ENCODE data around the gene EXD3. TPM values are rescaled to one million over a fixed set of nuclear protein-coding genes. Genes with fewer than 3 reads are reported as not detected.

Gene EXD3
- total and polyA plus RNA-seq, 9 of the 15 experiments (the other 6 are each of a cell fraction or from before 2014, with no cell fraction given), result 0.29 to 12.5 (median 3.9) TPM

DNA sequence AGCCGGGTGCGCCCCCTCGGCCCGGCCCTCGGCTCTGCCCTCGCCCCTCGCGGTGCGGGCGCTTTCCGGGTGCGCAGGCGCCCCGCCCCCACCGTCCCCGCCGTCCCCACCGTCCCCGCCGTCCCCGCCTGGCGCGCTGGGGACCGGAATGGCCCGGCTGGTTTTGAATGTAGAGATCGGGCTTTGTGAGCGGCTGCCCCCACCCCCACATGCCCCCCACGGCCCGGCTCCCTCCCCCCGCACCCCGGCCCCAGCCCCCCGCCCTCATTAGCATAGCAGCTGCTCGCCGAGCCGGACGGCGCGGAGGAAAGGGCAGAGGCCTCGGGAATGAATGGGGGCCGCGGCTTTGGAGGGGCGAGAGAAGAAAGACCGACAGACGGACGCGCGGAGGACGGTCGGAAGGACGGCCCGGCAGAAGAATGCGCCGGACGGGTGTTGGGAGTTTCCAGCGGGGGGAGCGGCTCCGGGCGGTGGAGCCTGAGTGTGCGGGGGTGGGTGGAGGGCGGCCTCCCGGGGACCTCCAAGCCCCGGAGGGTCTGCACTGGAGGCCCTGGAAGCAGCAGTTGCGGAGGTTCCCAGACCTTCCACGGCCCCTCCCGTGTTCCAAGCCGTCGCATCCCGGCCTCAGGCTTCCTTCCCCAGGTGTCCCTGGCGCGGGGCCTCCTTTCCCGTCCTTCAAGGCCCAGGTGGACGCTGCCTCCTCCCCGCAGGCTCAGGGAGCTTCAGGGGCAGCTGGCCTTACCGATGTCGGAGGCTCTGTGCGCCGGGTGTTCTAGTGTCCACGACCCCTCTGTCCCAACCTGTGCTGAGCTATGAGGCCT lies 126.9 kb downstream of the EXD3 start (continued):
- TF ChIP-seq, protein P1, sequence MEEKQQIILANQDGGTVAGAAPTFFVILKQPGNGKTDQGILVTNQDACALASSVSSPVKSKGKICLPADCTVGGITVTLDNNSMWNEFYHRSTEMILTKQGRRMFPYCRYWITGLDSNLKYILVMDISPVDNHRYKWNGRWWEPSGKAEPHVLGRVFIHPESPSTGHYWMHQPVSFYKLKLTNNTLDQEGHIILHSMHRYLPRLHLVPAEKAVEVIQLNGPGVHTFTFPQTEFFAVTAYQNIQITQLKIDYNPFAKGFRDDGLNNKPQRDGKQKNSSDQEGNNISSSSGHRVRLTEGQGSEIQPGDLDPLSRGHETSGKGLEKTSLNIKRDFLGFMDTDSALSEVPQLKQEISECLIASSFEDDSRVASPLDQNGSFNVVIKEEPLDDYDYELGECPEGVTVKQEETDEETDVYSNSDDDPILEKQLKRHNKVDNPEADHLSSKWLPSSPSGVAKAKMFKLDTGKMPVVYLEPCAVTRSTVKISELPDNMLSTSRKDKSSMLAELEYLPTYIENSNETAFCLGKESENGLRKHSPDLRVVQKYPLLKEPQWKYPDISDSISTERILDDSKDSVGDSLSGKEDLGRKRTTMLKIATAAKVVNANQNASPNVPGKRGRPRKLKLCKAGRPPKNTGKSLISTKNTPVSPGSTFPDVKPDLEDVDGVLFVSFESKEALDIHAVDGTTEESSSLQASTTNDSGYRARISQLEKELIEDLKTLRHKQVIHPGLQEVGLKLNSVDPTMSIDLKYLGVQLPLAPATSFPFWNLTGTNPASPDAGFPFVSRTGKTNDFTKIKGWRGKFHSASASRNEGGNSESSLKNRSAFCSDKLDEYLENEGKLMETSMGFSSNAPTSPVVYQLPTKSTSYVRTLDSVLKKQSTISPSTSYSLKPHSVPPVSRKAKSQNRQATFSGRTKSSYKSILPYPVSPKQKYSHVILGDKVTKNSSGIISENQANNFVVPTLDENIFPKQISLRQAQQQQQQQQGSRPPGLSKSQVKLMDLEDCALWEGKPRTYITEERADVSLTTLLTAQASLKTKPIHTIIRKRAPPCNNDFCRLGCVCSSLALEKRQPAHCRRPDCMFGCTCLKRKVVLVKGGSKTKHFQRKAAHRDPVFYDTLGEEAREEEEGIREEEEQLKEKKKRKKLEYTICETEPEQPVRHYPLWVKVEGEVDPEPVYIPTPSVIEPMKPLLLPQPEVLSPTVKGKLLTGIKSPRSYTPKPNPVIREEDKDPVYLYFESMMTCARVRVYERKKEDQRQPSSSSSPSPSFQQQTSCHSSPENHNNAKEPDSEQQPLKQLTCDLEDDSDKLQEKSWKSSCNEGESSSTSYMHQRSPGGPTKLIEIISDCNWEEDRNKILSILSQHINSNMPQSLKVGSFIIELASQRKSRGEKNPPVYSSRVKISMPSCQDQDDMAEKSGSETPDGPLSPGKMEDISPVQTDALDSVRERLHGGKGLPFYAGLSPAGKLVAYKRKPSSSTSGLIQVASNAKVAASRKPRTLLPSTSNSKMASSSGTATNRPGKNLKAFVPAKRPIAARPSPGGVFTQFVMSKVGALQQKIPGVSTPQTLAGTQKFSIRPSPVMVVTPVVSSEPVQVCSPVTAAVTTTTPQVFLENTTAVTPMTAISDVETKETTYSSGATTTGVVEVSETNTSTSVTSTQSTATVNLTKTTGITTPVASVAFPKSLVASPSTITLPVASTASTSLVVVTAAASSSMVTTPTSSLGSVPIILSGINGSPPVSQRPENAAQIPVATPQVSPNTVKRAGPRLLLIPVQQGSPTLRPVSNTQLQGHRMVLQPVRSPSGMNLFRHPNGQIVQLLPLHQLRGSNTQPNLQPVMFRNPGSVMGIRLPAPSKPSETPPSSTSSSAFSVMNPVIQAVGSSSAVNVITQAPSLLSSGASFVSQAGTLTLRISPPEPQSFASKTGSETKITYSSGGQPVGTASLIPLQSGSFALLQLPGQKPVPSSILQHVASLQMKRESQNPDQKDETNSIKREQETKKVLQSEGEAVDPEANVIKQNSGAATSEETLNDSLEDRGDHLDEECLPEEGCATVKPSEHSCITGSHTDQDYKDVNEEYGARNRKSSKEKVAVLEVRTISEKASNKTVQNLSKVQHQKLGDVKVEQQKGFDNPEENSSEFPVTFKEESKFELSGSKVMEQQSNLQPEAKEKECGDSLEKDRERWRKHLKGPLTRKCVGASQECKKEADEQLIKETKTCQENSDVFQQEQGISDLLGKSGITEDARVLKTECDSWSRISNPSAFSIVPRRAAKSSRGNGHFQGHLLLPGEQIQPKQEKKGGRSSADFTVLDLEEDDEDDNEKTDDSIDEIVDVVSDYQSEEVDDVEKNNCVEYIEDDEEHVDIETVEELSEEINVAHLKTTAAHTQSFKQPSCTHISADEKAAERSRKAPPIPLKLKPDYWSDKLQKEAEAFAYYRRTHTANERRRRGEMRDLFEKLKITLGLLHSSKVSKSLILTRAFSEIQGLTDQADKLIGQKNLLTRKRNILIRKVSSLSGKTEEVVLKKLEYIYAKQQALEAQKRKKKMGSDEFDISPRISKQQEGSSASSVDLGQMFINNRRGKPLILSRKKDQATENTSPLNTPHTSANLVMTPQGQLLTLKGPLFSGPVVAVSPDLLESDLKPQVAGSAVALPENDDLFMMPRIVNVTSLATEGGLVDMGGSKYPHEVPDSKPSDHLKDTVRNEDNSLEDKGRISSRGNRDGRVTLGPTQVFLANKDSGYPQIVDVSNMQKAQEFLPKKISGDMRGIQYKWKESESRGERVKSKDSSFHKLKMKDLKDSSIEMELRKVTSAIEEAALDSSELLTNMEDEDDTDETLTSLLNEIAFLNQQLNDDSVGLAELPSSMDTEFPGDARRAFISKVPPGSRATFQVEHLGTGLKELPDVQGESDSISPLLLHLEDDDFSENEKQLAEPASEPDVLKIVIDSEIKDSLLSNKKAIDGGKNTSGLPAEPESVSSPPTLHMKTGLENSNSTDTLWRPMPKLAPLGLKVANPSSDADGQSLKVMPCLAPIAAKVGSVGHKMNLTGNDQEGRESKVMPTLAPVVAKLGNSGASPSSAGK (IDR thresholded peaks at IDR 0.05), result no peak
- TF ChIP-seq NFIX (CRISPR knock-in tag; IDR thresholded peaks at IDR 0.05; ENCODE audit: low read depth), result no peak
- TF ChIP-seq, protein P2, sequence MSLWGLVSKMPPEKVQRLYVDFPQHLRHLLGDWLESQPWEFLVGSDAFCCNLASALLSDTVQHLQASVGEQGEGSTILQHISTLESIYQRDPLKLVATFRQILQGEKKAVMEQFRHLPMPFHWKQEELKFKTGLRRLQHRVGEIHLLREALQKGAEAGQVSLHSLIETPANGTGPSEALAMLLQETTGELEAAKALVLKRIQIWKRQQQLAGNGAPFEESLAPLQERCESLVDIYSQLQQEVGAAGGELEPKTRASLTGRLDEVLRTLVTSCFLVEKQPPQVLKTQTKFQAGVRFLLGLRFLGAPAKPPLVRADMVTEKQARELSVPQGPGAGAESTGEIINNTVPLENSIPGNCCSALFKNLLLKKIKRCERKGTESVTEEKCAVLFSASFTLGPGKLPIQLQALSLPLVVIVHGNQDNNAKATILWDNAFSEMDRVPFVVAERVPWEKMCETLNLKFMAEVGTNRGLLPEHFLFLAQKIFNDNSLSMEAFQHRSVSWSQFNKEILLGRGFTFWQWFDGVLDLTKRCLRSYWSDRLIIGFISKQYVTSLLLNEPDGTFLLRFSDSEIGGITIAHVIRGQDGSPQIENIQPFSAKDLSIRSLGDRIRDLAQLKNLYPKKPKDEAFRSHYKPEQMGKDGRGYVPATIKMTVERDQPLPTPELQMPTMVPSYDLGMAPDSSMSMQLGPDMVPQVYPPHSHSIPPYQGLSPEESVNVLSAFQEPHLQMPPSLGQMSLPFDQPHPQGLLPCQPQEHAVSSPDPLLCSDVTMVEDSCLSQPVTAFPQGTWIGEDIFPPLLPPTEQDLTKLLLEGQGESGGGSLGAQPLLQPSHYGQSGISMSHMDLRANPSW (CRISPR knock-in tag; IDR thresholded peaks at IDR 0.05), result no peak
- TF ChIP-seq DNMT1 (IDR thresholded peaks at IDR 0.05), result no peak
- TF ChIP-seq RNF2 (IDR thresholded peaks at IDR 0.05), result no peak
- no peak for TF ChIP-seq ZBTB7A (IDR thresholded peaks at IDR 0.05; ENCODE audit: borderline replicate concordance, control insufficient read depth, low read depth, low read length)
- TF ChIP-seq, protein P3, sequence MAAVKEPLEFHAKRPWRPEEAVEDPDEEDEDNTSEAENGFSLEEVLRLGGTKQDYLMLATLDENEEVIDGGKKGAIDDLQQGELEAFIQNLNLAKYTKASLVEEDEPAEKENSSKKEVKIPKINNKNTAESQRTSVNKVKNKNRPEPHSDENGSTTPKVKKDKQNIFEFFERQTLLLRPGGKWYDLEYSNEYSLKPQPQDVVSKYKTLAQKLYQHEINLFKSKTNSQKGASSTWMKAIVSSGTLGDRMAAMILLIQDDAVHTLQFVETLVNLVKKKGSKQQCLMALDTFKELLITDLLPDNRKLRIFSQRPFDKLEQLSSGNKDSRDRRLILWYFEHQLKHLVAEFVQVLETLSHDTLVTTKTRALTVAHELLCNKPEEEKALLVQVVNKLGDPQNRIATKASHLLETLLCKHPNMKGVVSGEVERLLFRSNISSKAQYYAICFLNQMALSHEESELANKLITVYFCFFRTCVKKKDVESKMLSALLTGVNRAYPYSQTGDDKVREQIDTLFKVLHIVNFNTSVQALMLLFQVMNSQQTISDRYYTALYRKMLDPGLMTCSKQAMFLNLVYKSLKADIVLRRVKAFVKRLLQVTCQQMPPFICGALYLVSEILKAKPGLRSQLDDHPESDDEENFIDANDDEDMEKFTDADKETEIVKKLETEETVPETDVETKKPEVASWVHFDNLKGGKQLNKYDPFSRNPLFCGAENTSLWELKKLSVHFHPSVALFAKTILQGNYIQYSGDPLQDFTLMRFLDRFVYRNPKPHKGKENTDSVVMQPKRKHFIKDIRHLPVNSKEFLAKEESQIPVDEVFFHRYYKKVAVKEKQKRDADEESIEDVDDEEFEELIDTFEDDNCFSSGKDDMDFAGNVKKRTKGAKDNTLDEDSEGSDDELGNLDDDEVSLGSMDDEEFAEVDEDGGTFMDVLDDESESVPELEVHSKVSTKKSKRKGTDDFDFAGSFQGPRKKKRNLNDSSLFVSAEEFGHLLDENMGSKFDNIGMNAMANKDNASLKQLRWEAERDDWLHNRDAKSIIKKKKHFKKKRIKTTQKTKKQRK (IDR thresholded peaks at IDR 0.05; ENCODE audit: borderline replicate concordance, low read depth, low read length), result no peak
- TF ChIP-seq CHD4 (IDR thresholded peaks at IDR 0.05; ENCODE audit: insufficient read depth, insufficient replicate concordance, low read depth, low read length, poor library complexity, severe bottlenecking), result no peak
